ENCODE data around the gene TMEM87B.

GRCh38 chr2:112150851-112151250 is 95.8 kb downstream of the TMEM87B start:
- TF ChIP-seq POLR2A (IDR thresholded peaks at IDR 0.05; ENCODE audit: low read length) (no peak), GATA1 (IDR thresholded peaks at IDR 0.05; ENCODE audit: low read depth, low read length) (no peak)
